GM18909 (cell line): ENCODE data around the gene C2CD2.
"Not testable (repeated sequence)": the region's sequence is repeated elsewhere in the genome, so short reads cannot be mapped to it uniquely, and the experiment has no call there.

ENCODE experiments used
- ATAC-seq: cut with Tn5 transposase; IDR thresholded peaks from one replicate; pipeline ENCODE4 v1.9.1; 2021; ENCODE audit warnings: mild to moderate bottlenecking; ENCODE audit not compliant: unreplicated experiment, poor library complexity

Gene C2CD2

GRCh38 chr21:41959697-41960096, 5.9 kb upstream of the C2CD2 start:
- not testable (repeated sequence) for ATAC-seq

GRCh38 chr21:41958886-41959563, 5.2 kb upstream of the C2CD2 start:
- no peak for ATAC-seq

- no peak for ATAC-seq
Measured at GRCh38 chr21:41957991-41958766, 4.4 kb upstream of the C2CD2 start.

GRCh38 chr21:41956926-41957729, 3.3 kb upstream of the C2CD2 start:
- ATAC-seq: no peak

GRCh38 chr21:41955516-41955915, 1.7 kb upstream of the C2CD2 start:
- ATAC-seq: no peak

GRCh38 chr21:41954654-41955499, 1.1 kb upstream of the C2CD2 start:
- no peak for ATAC-seq

GRCh38 chr21:41953249-41953830, 478 bp downstream of the C2CD2 start:
- ATAC-seq: peak; percentile 34

GRCh38 chr21:41952568-41953248, 1.1 kb downstream of the C2CD2 start:
- ATAC-seq: no peak

GRCh38 chr21:41951876-41952567, 1.8 kb downstream of the C2CD2 start:
- ATAC-seq: no peak

GRCh38 chr21:41950941-41951351, 2.9 kb downstream of the C2CD2 start:
- no peak for ATAC-seq

- not testable (repeated sequence) for ATAC-seq
Measured at GRCh38 chr21:41949631-41950030, 4.2 kb downstream of the C2CD2 start.

GRCh38 chr21:41948901-41949300, 4.9 kb downstream of the C2CD2 start:
- no peak for ATAC-seq

- ATAC-seq: no peak
Measured at GRCh38 chr21:41948078-41948895, 5.5 kb downstream of the C2CD2 start.

- ATAC-seq: no peak
Measured at GRCh38 chr21:41945982-41946381, 7.8 kb downstream of the C2CD2 start.

- ATAC-seq: no peak
Measured at GRCh38 chr21:41943851-41944250, 10.0 kb downstream of the C2CD2 start.

GRCh38 chr21:41942457-41942856, 11.4 kb downstream of the C2CD2 start:
- ATAC-seq: no peak

- ATAC-seq: no peak
Measured at GRCh38 chr21:41941941-41942340, 11.9 kb downstream of the C2CD2 start.

GRCh38 chr21:41940431-41940830, 13.4 kb downstream of the C2CD2 start:
- no peak for ATAC-seq
